ENCODE results near the gene DIS3L2.
"Not testable (repeated sequence)": the region's sequence is repeated elsewhere in the genome, so short reads cannot be mapped to it uniquely, and the experiment has no call there.

The DIS3L2 gene

GRCh38 chr2:232372231-232373208 is 411.0 kb downstream of the DIS3L2 start:
- peak; percentile 64 for DNase-seq (ENCODE audit: low spot score)

GRCh38 chr2:232374356-232374755 is 412.8 kb downstream of the DIS3L2 start:
- DNase-seq (ENCODE audit: low spot score), result no peak

- no peak for DNase-seq (ENCODE audit: low spot score)
These were observed 413.7 kb downstream of the DIS3L2 start for GRCh38 chr2:232375164-232375563.

- no peak for DNase-seq (ENCODE audit: low spot score)
These were observed 414.7 kb downstream of the DIS3L2 start for GRCh38 chr2:232376260-232376659.

GRCh38 chr2:232376713-232377112 is 415.2 kb downstream of the DIS3L2 start:
- no peak for DNase-seq (ENCODE audit: low spot score)

- no peak for DNase-seq (ENCODE audit: low spot score)
These were observed 415.8 kb downstream of the DIS3L2 start for GRCh38 chr2:232377319-232377718.

GRCh38 chr2:232377841-232378734 is 416.6 kb downstream of the DIS3L2 start:
- DNase-seq (ENCODE audit: low spot score), result no peak

- DNase-seq (ENCODE audit: low spot score), result not testable (repeated sequence)
These were observed 417.2 kb downstream of the DIS3L2 start, which contains the start of gene ALPP for GRCh38 chr2:232378735-232379151. Gene ALPP (plus strand): TSS chr2:232378751. CDS start chr2:232378803, 52 bp downstream.

- not testable (repeated sequence) for DNase-seq (ENCODE audit: low spot score)
These were observed 418.4 kb downstream of the DIS3L2 start for GRCh38 chr2:232379610-232380590.

- DNase-seq (ENCODE audit: low spot score), result not testable (repeated sequence)
These were observed 419.9 kb downstream of the DIS3L2 start for GRCh38 chr2:232381204-232382031.

GRCh38 chr2:232382331-232383225 is 421.1 kb downstream of the DIS3L2 start:
- DNase-seq (ENCODE audit: low spot score), result no peak

GRCh38 chr2:232384466-232384865 is 423.0 kb downstream of the DIS3L2 start:
- DNase-seq (ENCODE audit: low spot score), result no peak

- DNase-seq (ENCODE audit: low spot score), result not testable (repeated sequence)
These were observed 423.5 kb downstream of the DIS3L2 start for GRCh38 chr2:232385058-232385457.

- peak; percentile 64 for DNase-seq (ENCODE audit: low spot score)
These were observed 424.4 kb downstream of the DIS3L2 start for GRCh38 chr2:232385660-232386489.

GRCh38 chr2:232386490-232386739 is 424.9 kb downstream of the DIS3L2 start:
- DNase-seq (ENCODE audit: low spot score), result no peak

All from AG08395 (cell line).